ENCODE measurements around the gene TBCE. TPM values are rescaled to one million over a fixed set of nuclear protein-coding genes. Genes with fewer than 3 reads are reported as not detected.
"Not testable (repeated sequence)": the region's sequence is repeated elsewhere in the genome, so short reads cannot be mapped to it uniquely, and the experiment has no call there.

The TBCE gene
- total RNA-seq, 4 donors from 2014 or later, result 12.0 to 35.8 (median 17.0) TPM

- WGBS, 2 donors, result 78 to 82% methylated on average over 4 of the region's 4 CpGs
- no peak overlapping the region for H3K4me3 ChIP-seq (ENCODE audit: low read depth, poor library complexity, severe bottlenecking)
- TF ChIP-seq POLR2A (IDR thresholded peaks at IDR 0.05), result no peak
- no peak for TF ChIP-seq CTCF (IDR thresholded peaks at IDR 0.05)
- intact Hi-C loops (cut with DNase I; ENCODE audit: low total_unique reads), result no loop called here
- DNase-seq (ENCODE audit: low spot score in 2 of 2), result no peak
Observed at GRCh38 chr1:235468970-235469369, 101.7 kb downstream of the TBCE start.

DNA sequence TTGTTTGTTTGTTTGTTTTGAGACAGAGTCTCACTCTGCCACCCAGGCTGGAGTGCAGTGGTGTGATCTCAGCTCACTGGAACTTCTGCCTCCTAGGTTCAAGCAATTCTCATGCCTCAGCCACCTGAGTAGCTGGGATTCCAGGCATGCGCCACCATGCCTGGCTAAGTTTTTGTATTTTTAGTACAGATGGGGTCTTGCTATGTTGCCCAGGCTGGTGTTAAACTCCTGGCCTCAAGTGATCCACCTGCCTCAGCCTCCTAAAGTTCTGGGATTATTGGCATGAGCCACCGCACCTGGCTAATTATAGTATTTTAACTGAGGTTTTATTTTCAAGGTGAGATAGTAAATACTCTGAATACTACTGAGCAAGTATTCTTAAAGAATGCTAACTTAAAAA is 102.7 kb downstream of the TBCE start:
- H3K4me3 ChIP-seq (ENCODE audit: low read depth, poor library complexity, severe bottlenecking); DNase-seq (ENCODE audit: low spot score in 2 of 2); intact Hi-C loops (cut with DNase I; ENCODE audit: low total_unique reads): not testable (repeated sequence)
- WGBS, 2 donors, result 97 to 98% methylated on average over 2 of the region's 2 CpGs

DNA sequence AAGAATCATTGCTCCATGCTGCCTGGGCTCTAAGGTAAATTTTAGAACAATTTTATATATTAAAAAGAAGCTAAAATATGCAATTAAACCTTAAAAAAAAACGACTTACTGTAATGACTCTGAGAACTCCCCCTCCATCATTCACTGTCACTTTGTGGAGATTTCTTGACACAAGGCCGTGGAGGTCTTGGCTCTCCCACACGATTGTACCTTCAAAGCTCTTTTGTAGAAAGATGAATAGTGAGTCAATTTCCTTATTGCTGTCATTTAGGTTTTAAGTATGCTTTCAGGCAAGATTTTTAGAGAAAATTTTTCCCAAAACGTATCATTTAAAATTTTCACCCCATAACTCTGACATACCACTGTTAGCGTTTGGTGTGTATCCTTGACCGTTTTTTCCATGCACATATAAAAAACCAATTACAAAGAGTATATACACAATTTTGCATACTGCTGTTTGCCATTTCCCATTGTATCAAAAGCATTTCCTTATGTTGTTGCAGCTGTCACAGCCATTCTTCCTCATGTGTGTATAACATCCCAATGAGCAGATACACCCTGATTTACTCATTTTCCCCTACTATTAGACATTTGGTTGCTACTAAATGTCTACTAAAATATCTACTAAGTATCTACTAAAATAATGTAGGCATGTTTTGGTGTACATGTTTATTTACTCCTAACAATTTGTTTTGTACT is 103.7 kb downstream of the TBCE start:
- no peak for TF ChIP-seq CTCF (IDR thresholded peaks at IDR 0.05)
- TF ChIP-seq POLR2A (IDR thresholded peaks at IDR 0.05), result no peak
- H3K4me3 ChIP-seq (ENCODE audit: low read depth, poor library complexity, severe bottlenecking), result no peak overlapping the region
- WGBS, 2 donors, result 85 to 86% methylated on average over 6 of the region's 6 CpGs
- no peak for DNase-seq (ENCODE audit: low spot score in 2 of 2)
- intact Hi-C loops (cut with DNase I; ENCODE audit: low total_unique reads), result no loop called here

- TF ChIP-seq POLR2A (IDR thresholded peaks at IDR 0.05), result no peak
- TF ChIP-seq CTCF (IDR thresholded peaks at IDR 0.05), result no peak
- intact Hi-C loops (cut with DNase I; ENCODE audit: low total_unique reads), result no loop called here
- DNase-seq (ENCODE audit: low spot score in 2 of 2), result no peak
- WGBS, 2 donors, result 81 to 84% methylated on average over 1 of the region's 1 CpG
- no peak overlapping the region for H3K4me3 ChIP-seq (ENCODE audit: low read depth, poor library complexity, severe bottlenecking)
Observed at GRCh38 chr1:235473806-235474205, 106.6 kb downstream of the TBCE start.

DNA sequence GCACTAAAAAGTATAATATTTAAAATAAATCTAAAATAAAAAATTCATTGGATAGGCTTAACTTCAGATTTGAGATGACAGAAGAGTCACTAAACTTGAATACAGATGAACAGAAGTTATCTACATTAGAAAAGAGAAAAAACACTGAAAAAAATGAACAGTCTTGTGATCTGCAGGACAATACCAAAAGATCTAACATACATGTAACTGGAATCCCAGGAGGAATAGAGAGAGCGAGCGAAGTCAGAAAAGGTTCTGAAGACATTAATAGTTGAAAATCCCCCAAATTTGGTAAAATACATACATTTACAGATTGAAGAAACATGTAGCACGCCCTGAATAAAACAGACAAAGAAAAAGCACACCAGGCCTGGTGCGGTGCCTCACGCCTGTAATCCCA is 115.9 kb downstream of the TBCE start:
- H3K4me3 ChIP-seq (ENCODE audit: low read depth, poor library complexity, severe bottlenecking), result no peak overlapping the region
- 97 to 99% methylated on average over 5 of the region's 5 CpGs for WGBS, 2 donors
- intact Hi-C loops (cut with DNase I; ENCODE audit: low total_unique reads), result no loop called here
- DNase-seq (ENCODE audit: low spot score in 2 of 2), result no peak
- TF ChIP-seq POLR2A (IDR thresholded peaks at IDR 0.05) (no peak), CTCF (IDR thresholded peaks at IDR 0.05) (no peak)

DNA sequence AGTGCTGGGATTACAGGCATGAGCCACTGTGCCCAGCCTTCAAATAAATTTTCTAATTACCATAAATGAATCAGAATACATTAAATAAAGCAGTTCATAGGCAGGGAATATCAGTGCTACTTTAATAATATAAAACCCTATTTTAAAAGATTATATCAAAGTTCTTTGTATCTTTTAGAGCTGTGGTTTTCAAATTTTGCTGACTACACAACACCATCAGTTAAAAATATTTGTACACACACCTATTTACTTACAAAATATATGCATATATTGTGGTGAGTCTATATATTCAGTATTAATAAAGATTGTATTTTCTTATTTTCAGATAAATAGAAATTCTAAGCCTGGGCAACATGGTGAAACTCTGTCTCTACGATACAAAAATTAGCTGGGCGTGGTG is 118.3 kb downstream of the TBCE start:
- intact Hi-C loops (cut with DNase I; ENCODE audit: low total_unique reads), result no loop called here
- 95 to 99% methylated on average over 2 of the region's 2 CpGs for WGBS, 2 donors
- no peak for TF ChIP-seq CTCF (IDR thresholded peaks at IDR 0.05)
- no peak for TF ChIP-seq POLR2A (IDR thresholded peaks at IDR 0.05)
- no peak for DNase-seq (ENCODE audit: low spot score in 2 of 2)
- H3K4me3 ChIP-seq (ENCODE audit: low read depth, poor library complexity, severe bottlenecking), result no peak overlapping the region

Data from lower leg skin (tissue), 4 donors.